K562 (cell line): Measurements from ENCODE around the gene PNPLA1. TPM values are rescaled to one million over a fixed set of nuclear protein-coding genes. Genes with fewer than 3 reads are reported as not detected.

Experiments used
- ATAC-seq: fragments of 200-7000 bp; cut with Tn5 transposase; 3 replicates; pipeline ENCODE4 v1.9.1; 2020; ENCODE audit warnings: moderate library complexity
- BruUV-seq: library from RNA; stranded (reverse); fragments of 400-500 nt; replicated peaks from 2 replicates; lab custom pipeline; 2021; lab: Mats Ljungman, UMichigan
- CTCF ChIA-PET: fragments of 300-600 bp; formaldehyde crosslinking; extraction: SDS; loops from one replicate; lab custom pipeline; 2021; ENCODE audit warnings: low intra/inter-chr PET ratio; lab: Yijun Ruan, JAX
- POLR2A ChIA-PET: fragments of 300-600, 350-650 bp; sonication (Branson Sonifier 250); formaldehyde crosslinking; extraction: SDS; loops from one replicate; lab custom pipeline; 2021; ENCODE audit warnings: antibody characterized with exemption, inconsistent platforms; lab: Yijun Ruan, JAX
- DNase-seq, 4 experiments: peaks; one replicate each; pipeline versions ENCODE4 v3.0.0 to v3.0.0-alpha.2; 2011 to 2018; ENCODE audit warnings: low spot score in 3 of 4, mixed read lengths in 3 of 4; ENCODE audit errors: extremely low read depth in 1 of 4
- FAIRE-seq: peaks from 2 replicates; lab custom pipeline; 2011; peaks lifted over from hg19 to GRCh38; lab: Jason Lieb, UNC
- H2AFZ ChIP-seq: 2 replicates; pipeline ENCODE4 v1.6.0; 2011; ENCODE audit warnings: low read depth, low read length, control low read depth, inconsistent platforms
- H3K27ac ChIP-seq: fragments of 200-600 bp; 3 replicates; pipeline ENCODE4 v1.8.0; 2011; ENCODE audit warnings: low read depth, mild to moderate bottlenecking, control low read depth, inconsistent platforms, low read length, moderate library complexity, mixed read lengths; ENCODE audit errors: extremely low read depth
- H3K27me3 ChIP-seq, 2 experiments: fragments of 300-600 bp in 1 of 2; 2 replicates in 1 of 2; 3 replicates in 1 of 2; pipeline versions ENCODE4 v1.6.0 to v1.8.0; 2011; ENCODE audit warnings: inconsistent platforms in 2 of 2, low read length in 2 of 2, mild to moderate bottlenecking in 1 of 2, mixed read lengths in 1 of 2, moderate library complexity in 1 of 2; ENCODE audit not compliant: control insufficient read depth in 2 of 2, insufficient read depth in 2 of 2
- H3K36me3 ChIP-seq: fragments of 300-600 bp; 3 replicates; pipeline ENCODE4 v1.8.0; 2011; ENCODE audit warnings: mild to moderate bottlenecking, low read length, inconsistent platforms; ENCODE audit not compliant: control insufficient read depth, insufficient read depth
- H3K4me1 ChIP-seq, 2 experiments: fragments of 200-600 bp in 1 of 2; replicated peaks in 1 of 2; 2 replicates in 1 of 2; 3 replicates in 1 of 2; pipeline versions ENCODE4 v1.5.1 to v1.8.0; 2011; ENCODE audit warnings: inconsistent platforms in 2 of 2, low read length in 2 of 2, mild to moderate bottlenecking in 1 of 2, mixed read lengths in 1 of 2, moderate library complexity in 1 of 2; ENCODE audit not compliant: control insufficient read depth in 2 of 2, insufficient read depth in 2 of 2
- H3K4me2 ChIP-seq: 2 replicates; pipeline ENCODE4 v1.6.1; 2011; ENCODE audit warnings: low read length, control low read depth, inconsistent platforms, mixed read lengths; ENCODE audit not compliant: insufficient read depth
- H3K4me3 ChIP-seq: fragments of 200-600 bp; sonication (generic), shearing (Covaris generic); 2 replicates; pipeline ENCODE4 v1.5.1; 2016; ENCODE audit warnings: control low read depth, inconsistent platforms
- H3K79me2 ChIP-seq: fragments of 200-600 bp; 3 replicates; pipeline ENCODE4 v1.8.0; 2011; ENCODE audit warnings: low read length, inconsistent platforms; ENCODE audit not compliant: control insufficient read depth, insufficient read depth
- H3K9ac ChIP-seq, 2 experiments: 2 replicates each; pipeline versions ENCODE4 v1.6.0 to v1.6.1; 2011; ENCODE audit warnings: low read depth in 2 of 2, low read length in 2 of 2, control low read depth in 1 of 2, inconsistent platforms in 1 of 2, mild to moderate bottlenecking in 1 of 2, mixed read lengths in 1 of 2; ENCODE audit not compliant: insufficient read depth in 1 of 2
- H3K9me1 ChIP-seq: one replicate; pipeline ENCODE4 v1.6.0; 2011; ENCODE audit warnings: inconsistent platforms, mild to moderate bottlenecking, low read length, moderate library complexity; ENCODE audit not compliant: control insufficient read depth, insufficient read depth
- H3K9me3 ChIP-seq: replicated peaks from 2 replicates; pipeline ENCODE4 v1.5.1; 2011; ENCODE audit warnings: low read depth, low read length, inconsistent platforms; ENCODE audit not compliant: control insufficient read depth, insufficient read depth
- H4K20me1 ChIP-seq: replicated peaks from 2 replicates; pipeline ENCODE4 v1.6.1; 2011; ENCODE audit warnings: low read length, inconsistent platforms, mixed read lengths; ENCODE audit not compliant: control insufficient read depth, insufficient read depth
- CTCF ChIP-seq, 3 experiments: IDR thresholded peaks in 2 of 3; conservative IDR thresholded peaks in 1 of 3; 2 replicates each; pipeline ENCODE4 v1.5.1; 2011 to 2012; ENCODE audit warnings: low read length in 3 of 3, mild to moderate bottlenecking in 3 of 3, control low read depth in 2 of 3, improper control_type of control experiment in 1 of 3, inconsistent platforms in 1 of 3, low read depth in 1 of 3, mixed read lengths in 1 of 3, moderate library complexity in 1 of 3; ENCODE audit not compliant: insufficient read depth in 2 of 3
- ILK ChIP-seq: fragments of 450-650 bp; IDR thresholded peaks from 2 replicates; pipeline ENCODE4 v1.6.1; 2016; ENCODE audit warnings: missing genetic modification characterization, low read depth, mild to moderate bottlenecking, missing compliant biosample characterization, moderate library complexity, borderline replicate concordance
- PRDM10 ChIP-seq: fragments of 450-650 bp; IDR thresholded peaks from 2 replicates; pipeline ENCODE4 v1.6.1; 2018; ENCODE audit not compliant: partially characterized antibody
- RAD51 ChIP-seq: fragments of 450-650 bp; IDR thresholded peaks from 2 replicates; pipeline ENCODE4 v1.7.1; 2016; ENCODE audit warnings: low read depth, mild to moderate bottlenecking, borderline replicate concordance
- TFAP4 ChIP-seq: sonication (generic); formaldehyde crosslinking; IDR thresholded peaks from 2 replicates; pipeline ENCODE4 v1.8.0; 2022; ENCODE audit warnings: missing genetic modification reagents, mild to moderate bottlenecking, moderate library complexity, borderline replicate concordance
- WGBS: fragments of 100-300 bp; shearing (Covaris generic); methylation state at CpG from one replicate; pipeline ENCODE4 v1.1.6; 2016; ENCODE audit warnings: low coverage, mixed read lengths; ENCODE audit not compliant: insufficient coverage; ENCODE audit errors: missing lambda C conversion rate; 5-methylcytosine and 5-hydroxymethylcytosine counted together
- in situ Hi-C: fragments of 300-500 bp; cut with MboI; formaldehyde crosslinking; loops from 4 replicates; pipeline ENCODE4 v1.15.0; 2018; ENCODE audit warnings: inconsistent platforms, mixed read lengths
- intact Hi-C: fragments of 100-400 bp; cut with micrococcal nuclease; formaldehyde crosslinking; loops from 2 replicates; pipeline ENCODE4 v1.14.2; 2022
- polyA plus RNA-seq, 8 experiments: library from polyadenylated mRNA; depleted of rRNA in 4 of 8; stranded (reverse) in 5 of 8; unstranded in 3 of 8; fragments of >200 nt; fragmentation: Nextera tagmentation in 2 of 8; fragmentation: Illumina TruSeq in 1 of 8; extraction: Ambion mirVana in 2 of 8; extraction: Trizol in 1 of 8; gene quantifications; 2 replicates each; pipeline versions ENCODE4 v1.2.1 to v1.2.3, GENCODE V29; 2011 to 2014; ENCODE audit warnings: inconsistent platforms in 1 of 8, missing spikeins in 1 of 8
- total RNA-seq, 7 experiments: library from RNA; depleted of rRNA in 6 of 7; stranded (reverse); fragments of >200 nt in 6 of 7; fragmentation: Illumina TruSeq in 2 of 7; extraction: Trizol in 2 of 7; gene quantifications; 2 replicates each; pipeline versions ENCODE4 v1.2.1 to v1.2.3, GENCODE V29; 2011 to 2021; ENCODE audit warnings: low replicate concordance in 1 of 7

PNPLA1 gene
- total and polyA plus RNA-seq, 9 of the 15 experiments (the other 6 are each of a cell fraction or from before 2014, with no cell fraction given), result 0.04 to 0.27 (median 0.13) TPM; not detected in 2

GRCh38 chr6:36248980-36249379 lies 20.9 kb upstream of the PNPLA1 start:
- Histone ChIP-seq H3K27ac (no peak overlapping the region), H3K4me3 (no peak overlapping the region), H3K9me1 (no peaks in the 10 kb centered on the region), H3K36me3 (no peaks in the 10 kb centered on the region), H3K9ac (no peak overlapping the region), H3K79me2 (no peaks in the 10 kb centered on the region), H4K20me1 (no peaks in the 10 kb centered on the region), H3K9me3 (no peaks in the 10 kb centered on the region), H3K4me2 (no peak overlapping the region), H3K4me1 (no peaks in the 10 kb centered on the region; a peak in 1 of 5 replicates), H2AFZ (no peak overlapping the region), H3K27me3 (peaks cover 41 to 52% of the 10 kb centered on the region in 2 experiments)
- FAIRE-seq (no peak), ATAC-seq (peak; percentile 12; the same call in 1 of the 3 replicates), DNase-seq (no peak)
- WGBS, result 6% methylated on average over 1 of the region's 1 CpG
- in situ Hi-C loops (no loop called here), intact Hi-C loops (no loop called here)
- no TSS peak for BruUV-seq
- CTCF ChIA-PET, result no interaction called here
- POLR2A ChIA-PET, result interaction anchor here (0.9 to 2.2 kb wide), 2 partner anchors 14 to 77 kb away, joined by 3 to 5 read pairs; no protein-coding TSS in a partner anchor
- TF ChIP-seq TFAP4 (CRISPR knock-in tag), result no peak
- no peak for TF ChIP-seq ILK (tag)
- peak; percentile 47 for TF ChIP-seq PRDM10
- TF ChIP-seq CTCF (IDR thresholded peaks at IDR 0.05 in 2 of 3, conservative IDR thresholded peaks at IDR 0.05 in 1 of 3; ENCODE audit: insufficient read depth in 2 of 3, low read depth in 1 of 3, low read length in 3 of 3), result 0 out of 6 replicates have a peak, but pooled peaks of 1 of the 3 experiments have one; percentile 6
- no peak for TF ChIP-seq RAD51
